PFSK-1 (cell line): ENCODE results near the gene CCDC71L.

Source experiments
- FOXP2 ChIP-seq: optimal IDR thresholded peaks from 2 replicates; pipeline ENCODE3; 2011; ENCODE audit warnings: borderline replicate concordance, control low read depth, inconsistent platforms; ENCODE audit not compliant: insufficient read depth; ENCODE audit errors: extremely low read length, extremely low read depth
- POLR2AphosphoS5 ChIP-seq: IDR thresholded peaks from 2 replicates; pipeline ENCODE4 v1.6.1; 2012; ENCODE audit warnings: low read depth, mild to moderate bottlenecking, control low read depth, low read length, moderate library complexity
- SIN3A ChIP-seq: IDR thresholded peaks from 2 replicates; pipeline ENCODE4 v1.6.1; 2012; ENCODE audit warnings: mild to moderate bottlenecking, low read length, moderate library complexity, borderline replicate concordance; ENCODE audit not compliant: insufficient read depth
- TAF1 ChIP-seq: IDR thresholded peaks from 2 replicates; pipeline ENCODE4 v1.6.1; 2012; ENCODE audit warnings: low read length, control low read depth, borderline replicate concordance; ENCODE audit not compliant: insufficient read depth
- TF ChIP-seq, protein P1 (sequence below), 2 experiments: IDR thresholded peaks; 2 replicates each; pipeline versions ENCODE4 v1.6.1 to v1.8.0; 2011 to 2012; ENCODE audit warnings: low read depth in 2 of 2, low read length in 2 of 2, control low read depth in 1 of 2, inconsistent platforms in 1 of 2, mild to moderate bottlenecking in 1 of 2, moderate library complexity in 1 of 2; ENCODE audit not compliant: insufficient read depth in 1 of 2

DNA sequence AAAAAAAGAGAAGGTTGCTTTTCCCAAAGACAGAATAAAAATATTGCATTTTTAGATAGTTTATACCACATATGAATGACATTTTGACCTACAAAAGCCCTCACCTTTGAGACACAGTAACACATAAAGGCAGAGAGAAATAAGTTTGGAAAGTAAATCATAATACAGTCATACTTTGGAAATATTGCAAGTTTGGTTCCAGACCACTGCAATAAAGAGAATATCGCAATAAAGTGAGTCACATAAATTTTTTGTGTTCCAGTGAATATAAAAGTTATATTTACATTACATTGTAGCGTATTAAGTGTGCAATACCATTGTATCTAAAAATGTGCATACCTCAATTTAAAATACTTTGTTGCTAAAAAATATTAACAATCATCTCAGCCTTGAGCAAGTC lies 40.3 kb downstream of the CCDC71L start:
- TF ChIP-seq, protein P1, sequence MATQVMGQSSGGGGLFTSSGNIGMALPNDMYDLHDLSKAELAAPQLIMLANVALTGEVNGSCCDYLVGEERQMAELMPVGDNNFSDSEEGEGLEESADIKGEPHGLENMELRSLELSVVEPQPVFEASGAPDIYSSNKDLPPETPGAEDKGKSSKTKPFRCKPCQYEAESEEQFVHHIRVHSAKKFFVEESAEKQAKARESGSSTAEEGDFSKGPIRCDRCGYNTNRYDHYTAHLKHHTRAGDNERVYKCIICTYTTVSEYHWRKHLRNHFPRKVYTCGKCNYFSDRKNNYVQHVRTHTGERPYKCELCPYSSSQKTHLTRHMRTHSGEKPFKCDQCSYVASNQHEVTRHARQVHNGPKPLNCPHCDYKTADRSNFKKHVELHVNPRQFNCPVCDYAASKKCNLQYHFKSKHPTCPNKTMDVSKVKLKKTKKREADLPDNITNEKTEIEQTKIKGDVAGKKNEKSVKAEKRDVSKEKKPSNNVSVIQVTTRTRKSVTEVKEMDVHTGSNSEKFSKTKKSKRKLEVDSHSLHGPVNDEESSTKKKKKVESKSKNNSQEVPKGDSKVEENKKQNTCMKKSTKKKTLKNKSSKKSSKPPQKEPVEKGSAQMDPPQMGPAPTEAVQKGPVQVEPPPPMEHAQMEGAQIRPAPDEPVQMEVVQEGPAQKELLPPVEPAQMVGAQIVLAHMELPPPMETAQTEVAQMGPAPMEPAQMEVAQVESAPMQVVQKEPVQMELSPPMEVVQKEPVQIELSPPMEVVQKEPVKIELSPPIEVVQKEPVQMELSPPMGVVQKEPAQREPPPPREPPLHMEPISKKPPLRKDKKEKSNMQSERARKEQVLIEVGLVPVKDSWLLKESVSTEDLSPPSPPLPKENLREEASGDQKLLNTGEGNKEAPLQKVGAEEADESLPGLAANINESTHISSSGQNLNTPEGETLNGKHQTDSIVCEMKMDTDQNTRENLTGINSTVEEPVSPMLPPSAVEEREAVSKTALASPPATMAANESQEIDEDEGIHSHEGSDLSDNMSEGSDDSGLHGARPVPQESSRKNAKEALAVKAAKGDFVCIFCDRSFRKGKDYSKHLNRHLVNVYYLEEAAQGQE (IDR thresholded peaks at IDR 0.05; ENCODE audit: insufficient read depth in 1 of 2, low read depth in 2 of 2, low read length in 2 of 2): no peak
- TF ChIP-seq POLR2AphosphoS5 (no peak), TAF1 (no peak), SIN3A (no peak), FOXP2 (no peak)
